ENCODE data around the gene JUNB. TPM values are rescaled to one million over a fixed set of nuclear protein-coding genes. Genes with fewer than 3 reads are reported as not detected.

The JUNB gene
- total and polyA plus RNA-seq, 2 of the 13 experiments (the other 11 are each of a cell fraction or from before 2014, with no cell fraction given) = 7.7 to 8.2 TPM

- TF ChIP-seq RARA (CRISPR knock-in tag; IDR thresholded peaks at IDR 0.05) (no peak), ARID3A (IDR thresholded peaks at IDR 0.05; ENCODE audit: low read depth, low read length) (no peak), ZNF589 (CRISPR knock-in tag; conservative IDR thresholded peaks at IDR 0.05) (no peak), KDM1A (CRISPR knock-in tag; IDR thresholded peaks at IDR 0.05) (no peak), CREM (IDR thresholded peaks at IDR 0.05) (peak; percentile 81; the same call in 1 of the 2 replicates), CREM (CRISPR knock-in tag; IDR thresholded peaks at IDR 0.05) (no peak), TOPORS (CRISPR knock-in tag; IDR thresholded peaks at IDR 0.05) (peak; percentile 73; the same call in 1 of the 2 replicates), ZNF878 (CRISPR knock-in tag; IDR thresholded peaks at IDR 0.05) (peak; percentile 88; the same call in 1 of the 2 replicates), ZNF550 (CRISPR knock-in tag; IDR thresholded peaks at IDR 0.05; ENCODE audit: borderline replicate concordance) (no peak), HOXA7 (CRISPR knock-in tag; IDR thresholded peaks at IDR 0.05) (no peak), ZNF816 (CRISPR knock-in tag; IDR thresholded peaks at IDR 0.05; ENCODE audit: borderline replicate concordance) (peak; percentile 58; the same call in 1 of the 2 replicates), ZNF160 (CRISPR knock-in tag; IDR thresholded peaks at IDR 0.05) (no peak), ZNF350 (CRISPR knock-in tag; IDR thresholded peaks at IDR 0.05; ENCODE audit: borderline replicate concordance, low read depth) (no peak), ZNF33A (CRISPR knock-in tag; IDR thresholded peaks at IDR 0.05; ENCODE audit: borderline replicate concordance) (no peak; the same call in 1 of the 2 replicates), ZNF484 (CRISPR knock-in tag; IDR thresholded peaks at IDR 0.05; ENCODE audit: borderline replicate concordance, low read depth) (no peak), KLF6 (CRISPR knock-in tag; IDR thresholded peaks at IDR 0.05) (no peak), CREB1 (IDR thresholded peaks at IDR 0.05) (no peak), CREB1 (CRISPR knock-in tag; IDR thresholded peaks at IDR 0.05) (no peak), RNF219 (CRISPR knock-in tag; IDR thresholded peaks at IDR 0.05) (no peak), PRPF4 (IDR thresholded peaks at IDR 0.05; ENCODE audit: low read depth, low read length, poor library complexity, severe bottlenecking) (no peak)
- TF ChIP-seq, protein P1, sequence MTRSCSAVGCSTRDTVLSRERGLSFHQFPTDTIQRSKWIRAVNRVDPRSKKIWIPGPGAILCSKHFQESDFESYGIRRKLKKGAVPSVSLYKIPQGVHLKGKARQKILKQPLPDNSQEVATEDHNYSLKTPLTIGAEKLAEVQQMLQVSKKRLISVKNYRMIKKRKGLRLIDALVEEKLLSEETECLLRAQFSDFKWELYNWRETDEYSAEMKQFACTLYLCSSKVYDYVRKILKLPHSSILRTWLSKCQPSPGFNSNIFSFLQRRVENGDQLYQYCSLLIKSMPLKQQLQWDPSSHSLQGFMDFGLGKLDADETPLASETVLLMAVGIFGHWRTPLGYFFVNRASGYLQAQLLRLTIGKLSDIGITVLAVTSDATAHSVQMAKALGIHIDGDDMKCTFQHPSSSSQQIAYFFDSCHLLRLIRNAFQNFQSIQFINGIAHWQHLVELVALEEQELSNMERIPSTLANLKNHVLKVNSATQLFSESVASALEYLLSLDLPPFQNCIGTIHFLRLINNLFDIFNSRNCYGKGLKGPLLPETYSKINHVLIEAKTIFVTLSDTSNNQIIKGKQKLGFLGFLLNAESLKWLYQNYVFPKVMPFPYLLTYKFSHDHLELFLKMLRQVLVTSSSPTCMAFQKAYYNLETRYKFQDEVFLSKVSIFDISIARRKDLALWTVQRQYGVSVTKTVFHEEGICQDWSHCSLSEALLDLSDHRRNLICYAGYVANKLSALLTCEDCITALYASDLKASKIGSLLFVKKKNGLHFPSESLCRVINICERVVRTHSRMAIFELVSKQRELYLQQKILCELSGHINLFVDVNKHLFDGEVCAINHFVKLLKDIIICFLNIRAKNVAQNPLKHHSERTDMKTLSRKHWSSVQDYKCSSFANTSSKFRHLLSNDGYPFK (CRISPR knock-in tag; IDR thresholded peaks at IDR 0.05; ENCODE audit: borderline replicate concordance) = no peak
- TF ChIP-seq, protein P2, sequence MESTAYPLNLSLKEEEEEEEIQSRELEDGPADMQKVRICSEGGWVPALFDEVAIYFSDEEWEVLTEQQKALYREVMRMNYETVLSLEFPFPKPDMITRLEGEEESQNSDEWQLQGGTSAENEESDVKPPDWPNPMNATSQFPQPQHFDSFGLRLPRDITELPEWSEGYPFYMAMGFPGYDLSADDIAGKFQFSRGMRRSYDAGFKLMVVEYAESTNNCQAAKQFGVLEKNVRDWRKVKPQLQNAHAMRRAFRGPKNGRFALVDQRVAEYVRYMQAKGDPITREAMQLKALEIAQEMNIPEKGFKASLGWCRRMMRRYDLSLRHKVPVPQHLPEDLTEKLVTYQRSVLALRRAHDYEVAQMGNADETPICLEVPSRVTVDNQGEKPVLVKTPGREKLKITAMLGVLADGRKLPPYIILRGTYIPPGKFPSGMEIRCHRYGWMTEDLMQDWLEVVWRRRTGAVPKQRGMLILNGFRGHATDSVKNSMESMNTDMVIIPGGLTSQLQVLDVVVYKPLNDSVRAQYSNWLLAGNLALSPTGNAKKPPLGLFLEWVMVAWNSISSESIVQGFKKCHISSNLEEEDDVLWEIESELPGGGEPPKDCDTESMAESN (CRISPR knock-in tag; conservative IDR thresholded peaks at IDR 0.05) = no peak
Measured at GRCh38 chr19:12790628-12791344, 500 bp upstream of the JUNB start (continued).

All from HepG2 (cell line).